ENCODE measurements around the gene LTA4H.

LTA4H gene

GRCh38 chr12:96056646-96057455 lies 21.5 kb upstream of the LTA4H start:
- Histone ChIP-seq H3K27ac (ENCODE audit: low read depth, low read length) (no peak overlapping the region), H3K36me3 (ENCODE audit: control insufficient read depth, insufficient read depth, low read length) (no peaks in the 10 kb centered on the region), H3K9ac (ENCODE audit: low read length) (no peak overlapping the region), H3K4me3 (ENCODE audit: low read depth, low read length) (no peak overlapping the region), H3K9me3 (ENCODE audit: control insufficient read depth, insufficient read depth, low read depth, low read length) (peaks cover 13% of the 10 kb centered on the region), H3K4me1 (ENCODE audit: control insufficient read depth, insufficient read depth, low read length) (no peaks in the 10 kb centered on the region), H3K27me3 (ENCODE audit: control insufficient read depth, insufficient read depth, low read length) (no peaks in the 10 kb centered on the region)

- H3K27ac ChIP-seq (ENCODE audit: low read depth, low read length): no peak overlapping the region
- no peak overlapping the region for H3K9ac ChIP-seq (ENCODE audit: low read length)
- H3K9me3 ChIP-seq (ENCODE audit: control insufficient read depth, insufficient read depth, low read depth, low read length): peaks cover 13% of the 10 kb centered on the region
- H3K4me1 ChIP-seq (ENCODE audit: control insufficient read depth, insufficient read depth, low read length): no peaks in the 10 kb centered on the region
- H3K27me3 ChIP-seq (ENCODE audit: control insufficient read depth, insufficient read depth, low read length): no peaks in the 10 kb centered on the region
- H3K36me3 ChIP-seq (ENCODE audit: control insufficient read depth, insufficient read depth, low read length): no peaks in the 10 kb centered on the region
- H3K4me3 ChIP-seq (ENCODE audit: low read depth, low read length): no peak overlapping the region
Measured at GRCh38 chr12:96054244-96054610, 18.8 kb upstream of the LTA4H start.

- Histone ChIP-seq H3K4me1 (ENCODE audit: control insufficient read depth, insufficient read depth, low read length) (no peaks in the 10 kb centered on the region), H3K9ac (ENCODE audit: low read length) (no peak overlapping the region), H3K4me3 (ENCODE audit: low read depth, low read length) (no peak overlapping the region), H3K36me3 (ENCODE audit: control insufficient read depth, insufficient read depth, low read length) (no peaks in the 10 kb centered on the region), H3K27ac (ENCODE audit: low read depth, low read length) (no peak overlapping the region), H3K27me3 (ENCODE audit: control insufficient read depth, insufficient read depth, low read length) (no peaks in the 10 kb centered on the region), H3K9me3 (ENCODE audit: control insufficient read depth, insufficient read depth, low read depth, low read length) (peaks cover 13% of the 10 kb centered on the region)
Measured at GRCh38 chr12:96053476-96054243, 18.3 kb upstream of the LTA4H start.

- Histone ChIP-seq H3K4me1 (ENCODE audit: control insufficient read depth, insufficient read depth, low read length) (no peaks in the 10 kb centered on the region), H3K4me3 (ENCODE audit: low read depth, low read length) (no peak overlapping the region), H3K36me3 (ENCODE audit: control insufficient read depth, insufficient read depth, low read length) (no peaks in the 10 kb centered on the region), H3K27ac (ENCODE audit: low read depth, low read length) (no peak overlapping the region), H3K9me3 (ENCODE audit: control insufficient read depth, insufficient read depth, low read depth, low read length) (peaks cover 13% of the 10 kb centered on the region), H3K9ac (ENCODE audit: low read length) (no peak overlapping the region), H3K27me3 (ENCODE audit: control insufficient read depth, insufficient read depth, low read length) (no peaks in the 10 kb centered on the region)
Measured at GRCh38 chr12:96051756-96052485, 16.5 kb upstream of the LTA4H start.

- Histone ChIP-seq H3K9me3 (ENCODE audit: control insufficient read depth, insufficient read depth, low read depth, low read length) (peaks cover 9% of the 10 kb centered on the region), H3K27ac (ENCODE audit: low read depth, low read length) (no peak overlapping the region), H3K4me1 (ENCODE audit: control insufficient read depth, insufficient read depth, low read length) (no peaks in the 10 kb centered on the region)
Measured at GRCh38 chr12:96050139-96050538, 14.8 kb upstream of the LTA4H start.

GRCh38 chr12:96049101-96049500 lies 13.7 kb upstream of the LTA4H start:
- H3K27me3 ChIP-seq (ENCODE audit: control insufficient read depth, insufficient read depth, low read length): no peaks in the 10 kb centered on the region
- H3K9ac ChIP-seq (ENCODE audit: low read length): no peak overlapping the region
- no peaks in the 10 kb centered on the region for H3K36me3 ChIP-seq (ENCODE audit: control insufficient read depth, insufficient read depth, low read length)
- H3K4me1 ChIP-seq (ENCODE audit: control insufficient read depth, insufficient read depth, low read length): no peaks in the 10 kb centered on the region
- peaks cover 9% of the 10 kb centered on the region for H3K9me3 ChIP-seq (ENCODE audit: control insufficient read depth, insufficient read depth, low read depth, low read length)
- no peak overlapping the region for H3K27ac ChIP-seq (ENCODE audit: low read depth, low read length)
- H3K4me3 ChIP-seq (ENCODE audit: low read depth, low read length): no peak overlapping the region

More at GRCh38 chr12:96050139-96050538, 14.8 kb upstream of the LTA4H start:
- Histone ChIP-seq H3K27me3 (ENCODE audit: control insufficient read depth, insufficient read depth, low read length) (no peaks in the 10 kb centered on the region), H3K9ac (ENCODE audit: low read length) (no peak overlapping the region), H3K4me3 (ENCODE audit: low read depth, low read length) (no peak overlapping the region), H3K36me3 (ENCODE audit: control insufficient read depth, insufficient read depth, low read length) (no peaks in the 10 kb centered on the region)

GRCh38 chr12:96048393-96048969 lies 13.1 kb upstream of the LTA4H start:
- H3K27ac ChIP-seq (ENCODE audit: low read depth, low read length): no peak overlapping the region
- no peaks in the 10 kb centered on the region for H3K4me1 ChIP-seq (ENCODE audit: control insufficient read depth, insufficient read depth, low read length)
- no peak overlapping the region for H3K4me3 ChIP-seq (ENCODE audit: low read depth, low read length)
- peaks cover 4% of the 10 kb centered on the region for H3K9me3 ChIP-seq (ENCODE audit: control insufficient read depth, insufficient read depth, low read depth, low read length)
- no peak overlapping the region for H3K9ac ChIP-seq (ENCODE audit: low read length)
- no peaks in the 10 kb centered on the region for H3K27me3 ChIP-seq (ENCODE audit: control insufficient read depth, insufficient read depth, low read length)
- H3K36me3 ChIP-seq (ENCODE audit: control insufficient read depth, insufficient read depth, low read length): no peaks in the 10 kb centered on the region

- Histone ChIP-seq H3K9me3 (ENCODE audit: control insufficient read depth, insufficient read depth, low read depth, low read length) (no peaks in the 10 kb centered on the region), H3K36me3 (ENCODE audit: control insufficient read depth, insufficient read depth, low read length) (no peaks in the 10 kb centered on the region), H3K9ac (ENCODE audit: low read length) (no peak overlapping the region), H3K4me1 (ENCODE audit: control insufficient read depth, insufficient read depth, low read length) (no peaks in the 10 kb centered on the region), H3K27ac (ENCODE audit: low read depth, low read length) (no peak overlapping the region), H3K4me3 (ENCODE audit: low read depth, low read length) (no peak overlapping the region), H3K27me3 (ENCODE audit: control insufficient read depth, insufficient read depth, low read length) (no peaks in the 10 kb centered on the region)
Measured at GRCh38 chr12:96047229-96048211, 12.1 kb upstream of the LTA4H start.

- no peaks in the 10 kb centered on the region for H3K4me1 ChIP-seq (ENCODE audit: control insufficient read depth, insufficient read depth, low read length)
- H3K4me3 ChIP-seq (ENCODE audit: low read depth, low read length): no peak overlapping the region
- no peaks in the 10 kb centered on the region for H3K27me3 ChIP-seq (ENCODE audit: control insufficient read depth, insufficient read depth, low read length)
- no peak overlapping the region for H3K9ac ChIP-seq (ENCODE audit: low read length)
- no peak overlapping the region for H3K27ac ChIP-seq (ENCODE audit: low read depth, low read length)
- H3K9me3 ChIP-seq (ENCODE audit: control insufficient read depth, insufficient read depth, low read depth, low read length): no peaks in the 10 kb centered on the region
- no peaks in the 10 kb centered on the region for H3K36me3 ChIP-seq (ENCODE audit: control insufficient read depth, insufficient read depth, low read length)
Measured at GRCh38 chr12:96046543-96047228, 11.3 kb upstream of the LTA4H start.

All from HUES6 (cell line).